ENCODE results near the gene LUM. TPM values are rescaled to one million over a fixed set of nuclear protein-coding genes. Genes with fewer than 3 reads are reported as not detected.

The LUM gene
- total and polyA plus RNA-seq, 2 of the 4 experiments (the other 2 are of a cell fraction) = 50.0 to 70.5 TPM

DNA sequence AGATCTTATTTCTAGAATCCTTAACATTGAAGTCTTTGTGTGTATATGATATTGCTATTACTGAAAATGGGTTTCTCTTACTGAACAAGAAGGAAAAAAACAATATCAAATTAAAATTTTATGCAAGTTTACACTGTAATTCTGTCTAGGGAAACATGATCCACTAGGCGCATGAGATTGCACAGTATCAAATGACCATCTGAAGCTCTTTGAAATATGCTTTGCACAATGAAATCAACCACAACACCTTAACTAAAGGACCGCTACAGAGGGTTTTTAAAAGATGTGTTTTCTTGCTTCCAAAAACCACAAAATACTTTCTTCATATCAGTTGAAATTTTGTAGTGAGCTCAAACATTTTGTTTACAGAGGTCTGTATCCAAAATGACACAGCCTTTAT lies 38.4 kb downstream of the LUM start:
- Histone ChIP-seq H3K14ac (replicated peaks; ENCODE audit: low read depth, low read length) (no peak overlapping the region), H3K36me3 (ENCODE audit: control insufficient read depth, insufficient read depth, low read length) (no peaks in the 10 kb centered on the region), H4K5ac (ENCODE audit: low read depth, low read length) (no peak overlapping the region), H4K20me1 (ENCODE audit: insufficient read depth, low read length) (no peaks in the 10 kb centered on the region), H2BK5ac (ENCODE audit: low read depth, low read length, poor library complexity, severe bottlenecking) (no peak overlapping the region), H3K9me3 (ENCODE audit: control insufficient read depth, insufficient read depth, low read length) (no peaks in the 10 kb centered on the region), H2BK120ac (ENCODE audit: low read depth, low read length) (no peak overlapping the region), H3K18ac (ENCODE audit: low read depth, low read length) (no peak overlapping the region), H3K79me1 (ENCODE audit: low read depth in 1 of 2, low read length in 2 of 2) (no peaks in the 10 kb centered on the region), H3K4me3 (ENCODE audit: insufficient read depth, low read depth, low read length) (no peak overlapping the region), H2BK20ac (ENCODE audit: low read depth, low read length) (no peak overlapping the region), H3K56ac (ENCODE audit: extremely low read depth, insufficient read depth, low read length) (no peak overlapping the region), H2AK5ac (ENCODE audit: low read depth, low read length) (no peak overlapping the region), H3K27me3 (ENCODE audit: control insufficient read depth, insufficient read depth, low read length) (no peaks in the 10 kb centered on the region), H3K4me1 (ENCODE audit: control insufficient read depth, insufficient read depth, low read length) (no peaks in the 10 kb centered on the region), H4K8ac (ENCODE audit: low read depth in 2 of 2, low read length in 2 of 2) (no peak overlapping the region), H2BK15ac (ENCODE audit: low read depth, low read length) (no peak overlapping the region), H3K27ac (ENCODE audit: insufficient read depth, low read length) (no peak overlapping the region), H3K9me1 (ENCODE audit: insufficient read depth, low read length) (no peaks in the 10 kb centered on the region), H2AK9ac (replicated peaks; ENCODE audit: low read depth, low read length, poor library complexity) (no peak overlapping the region), H3K23ac (ENCODE audit: low read depth, low read length) (no peak overlapping the region), H3K9ac (ENCODE audit: low read depth, low read length) (no peak overlapping the region), H3K4ac (ENCODE audit: low read depth, low read length) (no peak overlapping the region), H4K91ac (ENCODE audit: insufficient read depth, low read depth, low read length) (no peak overlapping the region), H2AFZ (replicated peaks; ENCODE audit: low read length, poor library complexity) (no peak overlapping the region), H3K4me2 (ENCODE audit: low read depth, low read length) (no peak overlapping the region)
- intact Hi-C loops (cut with micrococcal nuclease) = no loop called here
- ATAC-seq (ENCODE audit: low read depth) (no peak), DNase-seq (no peak)
- POLR2A ChIA-PET (ENCODE audit: unreplicated experiment) = no interaction called here
- no peak for TF ChIP-seq MAZ (IDR thresholded peaks at IDR 0.05; ENCODE audit: borderline replicate concordance, low read depth, low read length)
- TF ChIP-seq CEBPB (IDR thresholded peaks at IDR 0.05; ENCODE audit: low read depth, low read length) = no peak
- no peak for TF ChIP-seq RFX5 (IDR thresholded peaks at IDR 0.05; ENCODE audit: low read depth, low read length)
- TF ChIP-seq, protein P1, sequence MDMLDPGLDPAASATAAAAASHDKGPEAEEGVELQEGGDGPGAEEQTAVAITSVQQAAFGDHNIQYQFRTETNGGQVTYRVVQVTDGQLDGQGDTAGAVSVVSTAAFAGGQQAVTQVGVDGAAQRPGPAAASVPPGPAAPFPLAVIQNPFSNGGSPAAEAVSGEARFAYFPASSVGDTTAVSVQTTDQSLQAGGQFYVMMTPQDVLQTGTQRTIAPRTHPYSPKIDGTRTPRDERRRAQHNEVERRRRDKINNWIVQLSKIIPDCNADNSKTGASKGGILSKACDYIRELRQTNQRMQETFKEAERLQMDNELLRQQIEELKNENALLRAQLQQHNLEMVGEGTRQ (IDR thresholded peaks at IDR 0.05; ENCODE audit: low read depth, low read length) = no peak
- in situ Hi-C loops (cut with MboI; ENCODE audit: low sequenced_read_pairs) = no loop called here
- BruUV-seq (replicated peaks) = no TSS peak
- dilution Hi-C loops (cut with HindIII; ENCODE audit: low sequenced_read_pairs, unreplicated experiment) = no loop called here
- CTCF ChIA-PET = interaction anchor here (0.6 kb wide), 1 partner anchor 35 kb away, joined by 3 read pairs; no protein-coding TSS in a partner anchor
- WGBS, 2 experiments (ENCODE audit: extremely low coverage in 2 of 2, insufficient read length in 1 of 2) = no CpG with 5 or more reads among the region's 2 CpGs
